Measurements from ENCODE around the gene DBN1. TPM values are rescaled to one million over a fixed set of nuclear protein-coding genes. Genes with fewer than 3 reads are reported as not detected.

The DBN1 gene
- total RNA-seq, 1 donor from 2014 or later = 269 TPM

DNA sequence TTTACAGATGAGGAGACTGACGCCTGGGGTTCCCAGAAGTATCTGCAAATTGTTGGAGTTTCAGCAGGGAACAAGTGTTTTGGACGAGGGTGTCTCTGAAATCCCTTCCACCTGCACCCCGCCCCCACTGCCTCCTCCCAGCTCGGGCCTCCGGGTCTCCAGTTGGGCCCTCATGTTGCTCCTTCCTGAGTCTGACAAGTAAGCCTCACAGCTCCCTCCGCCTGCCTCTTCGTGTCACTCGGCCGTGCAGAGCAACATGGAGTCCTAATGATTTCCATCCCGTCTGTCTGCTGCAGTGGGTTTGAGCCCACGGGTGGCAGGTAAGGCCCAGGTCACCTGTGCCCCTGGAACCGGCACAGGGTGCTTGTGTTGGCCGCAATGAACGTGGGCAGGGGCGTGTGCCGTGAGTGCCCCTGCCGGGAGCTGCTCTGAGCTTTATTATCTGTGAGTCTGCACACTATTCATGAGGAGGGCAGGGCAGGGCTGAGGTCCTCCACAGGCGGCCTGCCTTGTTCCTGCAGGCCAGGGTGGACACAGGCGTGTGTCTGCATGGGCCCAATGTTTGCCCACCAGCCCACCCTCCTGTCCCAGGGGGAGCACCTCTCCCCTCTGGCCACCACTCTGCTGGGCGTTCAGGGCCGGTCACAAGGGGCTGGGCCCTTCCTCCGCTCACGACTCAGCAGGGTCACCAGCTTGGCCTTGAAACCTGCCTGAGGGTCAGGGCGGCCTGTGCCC is 30.1 kb upstream of the DBN1 start:
- peaks cover 4% of the 10 kb centered on the region for H3K36me3 Mint-ChIP-seq
- no peak overlapping the region for H3K4me3 Mint-ChIP-seq
- H3K27ac Mint-ChIP-seq = no peak overlapping the region
- H3K4me1 Mint-ChIP-seq (ENCODE audit: unreplicated experiment) = peaks cover 28% of the 10 kb centered on the region
- TF ChIP-seq, protein P1, sequence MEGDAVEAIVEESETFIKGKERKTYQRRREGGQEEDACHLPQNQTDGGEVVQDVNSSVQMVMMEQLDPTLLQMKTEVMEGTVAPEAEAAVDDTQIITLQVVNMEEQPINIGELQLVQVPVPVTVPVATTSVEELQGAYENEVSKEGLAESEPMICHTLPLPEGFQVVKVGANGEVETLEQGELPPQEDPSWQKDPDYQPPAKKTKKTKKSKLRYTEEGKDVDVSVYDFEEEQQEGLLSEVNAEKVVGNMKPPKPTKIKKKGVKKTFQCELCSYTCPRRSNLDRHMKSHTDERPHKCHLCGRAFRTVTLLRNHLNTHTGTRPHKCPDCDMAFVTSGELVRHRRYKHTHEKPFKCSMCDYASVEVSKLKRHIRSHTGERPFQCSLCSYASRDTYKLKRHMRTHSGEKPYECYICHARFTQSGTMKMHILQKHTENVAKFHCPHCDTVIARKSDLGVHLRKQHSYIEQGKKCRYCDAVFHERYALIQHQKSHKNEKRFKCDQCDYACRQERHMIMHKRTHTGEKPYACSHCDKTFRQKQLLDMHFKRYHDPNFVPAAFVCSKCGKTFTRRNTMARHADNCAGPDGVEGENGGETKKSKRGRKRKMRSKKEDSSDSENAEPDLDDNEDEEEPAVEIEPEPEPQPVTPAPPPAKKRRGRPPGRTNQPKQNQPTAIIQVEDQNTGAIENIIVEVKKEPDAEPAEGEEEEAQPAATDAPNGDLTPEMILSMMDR (conservative IDR thresholded peaks at IDR 0.05) = no peak
- no peak for DNase-seq (ENCODE audit: extremely low spot score, unreplicated experiment)
- H3K9me3 Mint-ChIP-seq = no peaks in the 10 kb centered on the region
- peaks cover 10% of the 10 kb centered on the region for H3K27me3 Mint-ChIP-seq

DNA sequence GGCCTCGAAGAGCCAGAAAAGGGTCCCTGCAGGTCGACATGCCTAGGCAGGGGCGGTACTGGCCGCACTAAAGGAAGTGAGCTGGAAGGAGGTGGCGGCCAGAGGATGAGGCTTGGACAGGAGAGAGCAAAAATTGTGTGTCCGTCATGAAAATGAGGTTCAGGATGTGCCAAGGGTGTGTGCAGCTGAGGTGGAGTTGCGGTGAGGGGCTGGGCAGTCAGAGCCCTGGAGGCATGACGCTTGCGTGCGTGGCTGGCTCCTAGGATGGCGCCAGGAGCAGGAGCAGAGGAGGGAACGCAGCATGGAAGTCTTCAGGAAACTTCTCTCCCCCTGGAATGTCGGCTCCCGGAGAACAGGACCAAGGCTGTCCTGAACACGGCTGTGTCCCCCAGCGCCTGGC is 29.5 kb upstream of the DBN1 start:
- peaks cover 4% of the 10 kb centered on the region for H3K36me3 Mint-ChIP-seq
- peaks cover 32% of the 10 kb centered on the region for H3K4me1 Mint-ChIP-seq (ENCODE audit: unreplicated experiment)
- H3K27me3 Mint-ChIP-seq = peaks cover 15% of the 10 kb centered on the region
- DNase-seq (ENCODE audit: extremely low spot score, unreplicated experiment) = no peak
- H3K27ac Mint-ChIP-seq = no peak overlapping the region
- no peak overlapping the region for H3K4me3 Mint-ChIP-seq
- no peaks in the 10 kb centered on the region for H3K9me3 Mint-ChIP-seq
- TF ChIP-seq, protein P1 (conservative IDR thresholded peaks at IDR 0.05) = no peak

DNA sequence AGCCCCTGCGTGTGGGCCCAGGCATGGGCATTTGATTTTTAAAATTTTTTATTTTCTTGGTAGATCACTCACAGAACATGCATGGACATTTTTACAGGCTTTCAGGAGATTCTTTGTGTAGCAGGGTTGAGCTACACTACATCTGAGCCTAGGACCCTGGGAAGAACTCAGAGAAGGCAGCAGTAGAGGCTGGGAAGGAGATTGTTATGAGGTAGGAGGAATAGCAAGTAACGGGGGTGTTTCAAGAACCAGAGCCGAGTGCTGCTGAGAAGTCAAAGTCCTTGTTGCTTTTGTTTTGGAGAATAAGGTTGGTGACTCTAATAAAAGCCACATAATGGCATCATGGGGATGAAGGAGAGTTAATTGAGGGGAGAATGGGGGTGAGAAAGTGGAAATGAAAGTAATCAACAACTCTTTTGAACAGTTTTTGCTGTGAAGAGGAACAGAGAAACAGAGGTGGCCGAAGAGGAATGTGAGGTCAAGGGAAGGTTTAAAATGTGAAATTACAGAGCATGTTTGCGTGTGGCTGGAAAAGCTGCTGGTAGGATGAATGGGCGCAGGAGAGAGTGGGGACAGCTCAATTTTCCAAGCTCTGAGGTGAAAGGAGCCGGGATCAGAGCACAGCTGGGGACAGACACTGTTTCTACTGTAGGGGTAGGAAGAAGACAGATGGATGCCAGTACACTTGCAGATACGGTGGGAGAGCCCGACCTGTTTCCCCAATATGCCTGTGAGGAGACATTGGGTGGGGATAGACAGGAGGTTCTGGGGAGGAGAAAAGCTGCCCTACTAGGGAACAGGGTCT is 28.6 kb upstream of the DBN1 start:
- H3K36me3 Mint-ChIP-seq = no peaks in the 10 kb centered on the region
- H3K27ac Mint-ChIP-seq = no peak overlapping the region
- DNase-seq (ENCODE audit: extremely low spot score, unreplicated experiment) = no peak
- no peak overlapping the region for H3K4me3 Mint-ChIP-seq
- TF ChIP-seq, protein P1 (conservative IDR thresholded peaks at IDR 0.05) = no peak
- H3K27me3 Mint-ChIP-seq = peaks cover 15% of the 10 kb centered on the region
- H3K9me3 Mint-ChIP-seq = no peaks in the 10 kb centered on the region
- peaks cover 32% of the 10 kb centered on the region for H3K4me1 Mint-ChIP-seq (ENCODE audit: unreplicated experiment)

DNA sequence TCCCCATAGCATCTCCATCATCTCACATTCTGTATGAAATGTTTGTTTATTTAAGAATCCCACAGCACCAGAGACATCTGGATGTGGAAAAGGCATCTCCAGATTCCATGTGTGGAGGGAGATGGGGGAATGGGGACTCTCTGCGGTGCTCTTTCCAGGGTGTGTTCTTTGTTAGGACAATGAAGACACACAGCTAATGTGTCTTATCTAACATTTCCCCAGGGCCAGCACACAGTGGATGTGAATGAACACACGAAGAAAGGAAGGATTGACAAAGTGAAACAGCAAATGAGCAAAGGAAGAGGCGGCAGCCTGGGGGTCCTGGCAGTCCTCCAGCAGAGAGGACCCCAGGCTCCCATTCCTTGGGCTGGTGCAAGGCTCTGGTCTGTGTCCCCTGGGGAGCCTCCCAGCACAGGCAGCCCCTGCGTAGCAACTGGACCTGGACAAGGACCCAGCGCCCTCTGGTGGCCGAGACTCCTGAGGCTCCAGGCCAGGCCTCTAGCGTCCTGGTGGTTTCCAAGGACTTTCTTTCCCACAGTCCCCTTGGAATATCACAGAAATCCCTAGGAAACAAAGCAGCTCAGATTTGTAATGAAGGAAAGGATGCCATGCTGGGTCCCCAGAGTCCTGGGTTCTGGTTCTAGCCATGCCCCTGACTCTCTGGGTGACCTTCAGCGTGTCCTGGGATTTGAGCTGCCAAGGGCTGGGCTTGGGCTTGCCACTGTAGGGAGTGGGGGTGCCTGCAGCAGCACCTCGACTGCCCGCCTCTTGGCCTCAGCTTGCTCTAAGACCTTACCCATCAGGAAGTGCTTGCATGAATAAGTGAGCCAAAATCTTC is 27.5 kb upstream of the DBN1 start:
- Mint-ChIP-seq H3K4me3 (peak overlapping the region; percentile 57), H3K27ac (peak overlapping the region; percentile 67), H3K27me3 (peaks cover 15% of the 10 kb centered on the region), H3K9me3 (no peaks in the 10 kb centered on the region), H3K36me3 (no peaks in the 10 kb centered on the region), H3K4me1 (ENCODE audit: unreplicated experiment) (peaks cover 32% of the 10 kb centered on the region)
- peak; percentile 92 for DNase-seq (ENCODE audit: extremely low spot score, unreplicated experiment)
- TF ChIP-seq, protein P1 (conservative IDR thresholded peaks at IDR 0.05) = peak; percentile 98

DNA sequence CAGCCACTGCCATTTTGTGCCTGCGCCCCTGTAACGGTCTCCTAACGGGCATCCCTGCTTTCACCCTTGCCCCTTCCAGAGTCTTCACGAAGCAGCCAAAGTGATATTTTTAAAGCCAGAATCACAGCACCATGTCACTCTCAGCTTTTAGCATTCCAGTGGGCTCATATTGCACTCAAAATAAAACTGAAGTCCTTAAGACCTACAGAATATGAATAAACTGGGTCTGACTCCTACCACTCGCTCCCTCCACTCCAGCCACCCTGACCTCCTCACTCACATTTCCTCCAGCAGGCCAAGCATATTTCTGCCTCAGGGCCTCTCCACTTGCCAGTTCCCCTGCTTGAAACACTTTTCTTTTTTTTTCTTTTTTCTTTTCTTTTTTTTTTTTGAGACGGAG is 26.4 kb upstream of the DBN1 start:
- Mint-ChIP-seq H3K4me3 (peak overlapping the region; percentile 35), H3K9me3 (no peaks in the 10 kb centered on the region), H3K36me3 (no peaks in the 10 kb centered on the region), H3K27me3 (peaks cover 15% of the 10 kb centered on the region), H3K4me1 (ENCODE audit: unreplicated experiment) (peaks cover 32% of the 10 kb centered on the region), H3K27ac (no peak overlapping the region)
- TF ChIP-seq, protein P1 (conservative IDR thresholded peaks at IDR 0.05) = no peak
- no peak for DNase-seq (ENCODE audit: extremely low spot score, unreplicated experiment)
